ENCODE data around the gene MED13. TPM values are rescaled to one million over a fixed set of nuclear protein-coding genes. Genes with fewer than 3 reads are reported as not detected.
"Not testable (repeated sequence)": the region's sequence is repeated elsewhere in the genome, so short reads cannot be mapped to it uniquely, and the experiment has no call there.

Gene MED13
- total RNA-seq, 1 donor from 2014 or later, result 23.7 TPM

- Histone ChIP-seq H3K36me3 (ENCODE audit: control insufficient read depth, insufficient read depth, low read length) (peaks cover 3% of the 10 kb centered on the region), H3K27me3 (ENCODE audit: control insufficient read depth, insufficient read depth, low read length) (no peaks in the 10 kb centered on the region), H3K4me3 (ENCODE audit: low read depth, low read length) (no peak overlapping the region)
- DNase-seq (ENCODE audit: low read depth) (no peak), FAIRE-seq (no peak)
- TF ChIP-seq, protein P1, sequence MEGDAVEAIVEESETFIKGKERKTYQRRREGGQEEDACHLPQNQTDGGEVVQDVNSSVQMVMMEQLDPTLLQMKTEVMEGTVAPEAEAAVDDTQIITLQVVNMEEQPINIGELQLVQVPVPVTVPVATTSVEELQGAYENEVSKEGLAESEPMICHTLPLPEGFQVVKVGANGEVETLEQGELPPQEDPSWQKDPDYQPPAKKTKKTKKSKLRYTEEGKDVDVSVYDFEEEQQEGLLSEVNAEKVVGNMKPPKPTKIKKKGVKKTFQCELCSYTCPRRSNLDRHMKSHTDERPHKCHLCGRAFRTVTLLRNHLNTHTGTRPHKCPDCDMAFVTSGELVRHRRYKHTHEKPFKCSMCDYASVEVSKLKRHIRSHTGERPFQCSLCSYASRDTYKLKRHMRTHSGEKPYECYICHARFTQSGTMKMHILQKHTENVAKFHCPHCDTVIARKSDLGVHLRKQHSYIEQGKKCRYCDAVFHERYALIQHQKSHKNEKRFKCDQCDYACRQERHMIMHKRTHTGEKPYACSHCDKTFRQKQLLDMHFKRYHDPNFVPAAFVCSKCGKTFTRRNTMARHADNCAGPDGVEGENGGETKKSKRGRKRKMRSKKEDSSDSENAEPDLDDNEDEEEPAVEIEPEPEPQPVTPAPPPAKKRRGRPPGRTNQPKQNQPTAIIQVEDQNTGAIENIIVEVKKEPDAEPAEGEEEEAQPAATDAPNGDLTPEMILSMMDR (IDR thresholded peaks at IDR 0.05; ENCODE audit: insufficient read depth, low read length, severe bottlenecking), result no peak
These were observed 64.9 kb downstream of the MED13 start for GRCh38 chr17:62000186-62000585.

DNA sequence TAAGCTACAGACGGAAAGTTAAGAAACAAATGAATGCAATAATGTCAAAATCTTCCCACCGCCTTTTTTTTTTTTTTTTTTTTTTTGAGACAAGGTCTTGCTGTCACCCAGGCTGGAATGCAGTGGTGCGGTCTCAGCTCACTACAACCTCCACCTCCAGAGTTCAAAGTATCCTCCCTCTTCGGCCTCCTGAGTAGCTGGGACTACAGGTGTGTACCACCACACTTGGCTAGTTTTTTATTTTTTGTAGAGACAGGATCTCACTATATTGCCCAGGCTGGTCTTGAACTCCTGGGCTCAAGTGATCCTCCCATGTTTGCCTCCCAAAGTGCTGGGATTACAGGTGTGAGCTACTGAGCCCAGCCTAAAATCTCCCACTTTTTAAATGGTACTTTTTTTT is 66.5 kb downstream of the MED13 start:
- H3K4me3 ChIP-seq (ENCODE audit: low read depth, low read length); FAIRE-seq; H3K36me3 ChIP-seq (ENCODE audit: control insufficient read depth, insufficient read depth, low read length); H3K27me3 ChIP-seq (ENCODE audit: control insufficient read depth, insufficient read depth, low read length); DNase-seq (ENCODE audit: low read depth): not testable (repeated sequence)

DNA sequence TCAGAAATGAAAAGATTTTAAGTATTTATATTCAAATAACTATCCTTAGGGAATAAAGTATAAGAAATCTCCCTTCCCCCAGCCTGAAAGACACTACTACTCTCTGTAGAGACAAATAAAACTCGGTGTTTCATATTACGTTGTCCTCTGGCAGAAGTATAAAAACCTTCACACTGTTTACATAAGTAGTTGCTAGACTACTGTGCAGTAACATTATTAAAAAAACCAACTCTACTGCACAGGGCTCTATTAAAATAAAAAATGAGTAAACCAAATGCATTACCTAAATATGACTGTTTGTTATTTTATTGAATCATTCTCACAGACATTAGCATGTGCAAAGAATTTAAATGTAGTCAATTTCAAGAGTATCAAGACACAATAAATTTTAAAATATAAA is 67.4 kb downstream of the MED13 start:
- Histone ChIP-seq H3K4me3 (ENCODE audit: low read depth, low read length) (no peak overlapping the region), H3K27me3 (ENCODE audit: control insufficient read depth, insufficient read depth, low read length) (no peaks in the 10 kb centered on the region), H3K36me3 (ENCODE audit: control insufficient read depth, insufficient read depth, low read length) (peaks cover 3% of the 10 kb centered on the region)
- FAIRE-seq (no peak), DNase-seq (ENCODE audit: low read depth) (peak; percentile 30)
- TF ChIP-seq, protein P1 (IDR thresholded peaks at IDR 0.05; ENCODE audit: insufficient read depth, low read length, severe bottlenecking), result no peak

DNA sequence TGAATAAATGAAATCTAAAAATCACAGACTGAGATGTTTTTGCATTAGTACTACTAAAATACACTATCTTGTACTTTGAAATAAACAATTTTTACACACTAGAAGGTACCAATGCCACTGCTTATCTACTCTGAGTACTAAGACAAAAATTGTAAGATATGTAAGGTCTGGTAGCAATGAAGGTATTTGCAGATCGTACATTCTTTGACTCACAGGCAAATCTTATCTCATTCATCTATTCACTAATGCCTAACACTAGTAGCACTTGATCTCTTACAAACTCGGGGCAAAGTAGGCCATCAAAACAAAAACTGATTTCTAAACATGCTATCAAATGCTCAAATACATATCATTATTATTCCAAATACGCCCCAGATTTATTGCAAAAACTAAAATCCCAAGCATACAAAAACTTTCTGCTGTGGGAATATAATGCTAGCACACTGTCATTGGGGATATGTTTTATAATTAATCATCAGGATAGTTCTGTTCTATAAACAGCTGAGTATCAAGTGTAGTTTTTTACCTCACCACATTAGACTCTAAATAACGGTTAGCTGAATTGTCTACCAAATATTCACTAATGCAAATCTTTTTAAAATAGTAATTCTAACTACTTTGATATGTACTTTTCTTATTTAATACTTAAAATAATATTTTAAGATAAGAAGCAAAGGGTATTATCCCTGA is 68.0 kb downstream of the MED13 start:
- Histone ChIP-seq H3K27me3 (ENCODE audit: control insufficient read depth, insufficient read depth, low read length) (no peaks in the 10 kb centered on the region), H3K4me3 (ENCODE audit: low read depth, low read length) (no peak overlapping the region), H3K36me3 (ENCODE audit: control insufficient read depth, insufficient read depth, low read length) (peaks cover 3% of the 10 kb centered on the region)
- TF ChIP-seq, protein P1 (IDR thresholded peaks at IDR 0.05; ENCODE audit: insufficient read depth, low read length, severe bottlenecking), result no peak
- DNase-seq (ENCODE audit: low read depth) (no peak), FAIRE-seq (no peak)

- Histone ChIP-seq H3K36me3 (ENCODE audit: control insufficient read depth, insufficient read depth, low read length) (peaks cover 3% of the 10 kb centered on the region), H3K27me3 (ENCODE audit: control insufficient read depth, insufficient read depth, low read length) (no peaks in the 10 kb centered on the region), H3K4me3 (ENCODE audit: low read depth, low read length) (no peak overlapping the region)
- DNase-seq (ENCODE audit: low read depth) (no peak), FAIRE-seq (no peak)
- TF ChIP-seq, protein P1 (IDR thresholded peaks at IDR 0.05; ENCODE audit: insufficient read depth, low read length, severe bottlenecking), result no peak
These were observed 75.6 kb downstream of the MED13 start for GRCh38 chr17:61989509-61989908.

GRCh38 chr17:61986898-61987297 is 78.2 kb downstream of the MED13 start:
- DNase-seq (ENCODE audit: low read depth) (peak; percentile 50), FAIRE-seq (no peak)
- Histone ChIP-seq H3K36me3 (ENCODE audit: control insufficient read depth, insufficient read depth, low read length) (peaks cover 11% of the 10 kb centered on the region), H3K4me3 (ENCODE audit: low read depth, low read length) (no peak overlapping the region), H3K27me3 (ENCODE audit: control insufficient read depth, insufficient read depth, low read length) (no peaks in the 10 kb centered on the region)
- TF ChIP-seq, protein P1 (IDR thresholded peaks at IDR 0.05; ENCODE audit: insufficient read depth, low read length, severe bottlenecking), result no peak
